GM19324 (cell line): ENCODE data around the gene METRN.

Experiments
- ATAC-seq: cut with Tn5 transposase; IDR thresholded peaks from one replicate; pipeline ENCODE4 v1.9.1; 2021; ENCODE audit warnings: mild to moderate bottlenecking, moderate library complexity; ENCODE audit not compliant: unreplicated experiment, low FRiP score

The METRN gene

GRCh38 chr16:714558-715476, at the start of gene METRN:
Gene METRN, plus strand, starts transcription at chr16:715118. Its CDS starts 172 bp downstream, at chr16:715290.
- peak; percentile 76 for ATAC-seq

DNA sequence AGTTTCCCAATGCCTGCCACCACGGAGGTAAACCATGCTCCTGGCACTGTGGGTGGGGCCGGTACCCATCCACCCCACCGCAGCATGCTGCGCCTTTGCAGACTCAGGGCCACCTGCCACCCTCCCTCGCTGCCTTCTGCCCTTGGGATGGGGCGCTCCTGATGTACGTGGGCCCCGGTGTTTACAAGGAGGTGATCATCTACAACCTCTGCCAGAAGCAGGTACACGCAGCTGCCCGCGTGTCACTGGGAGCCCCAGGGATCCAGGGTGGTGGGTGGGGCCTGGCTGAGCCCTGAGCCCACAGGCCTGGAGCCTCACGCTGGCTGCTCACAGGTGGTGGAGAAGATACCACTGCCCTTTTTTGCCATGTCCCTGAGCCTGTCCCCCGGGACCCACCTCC, 48.3 kb upstream of the METRN start:
- ATAC-seq: no peak

DNA sequence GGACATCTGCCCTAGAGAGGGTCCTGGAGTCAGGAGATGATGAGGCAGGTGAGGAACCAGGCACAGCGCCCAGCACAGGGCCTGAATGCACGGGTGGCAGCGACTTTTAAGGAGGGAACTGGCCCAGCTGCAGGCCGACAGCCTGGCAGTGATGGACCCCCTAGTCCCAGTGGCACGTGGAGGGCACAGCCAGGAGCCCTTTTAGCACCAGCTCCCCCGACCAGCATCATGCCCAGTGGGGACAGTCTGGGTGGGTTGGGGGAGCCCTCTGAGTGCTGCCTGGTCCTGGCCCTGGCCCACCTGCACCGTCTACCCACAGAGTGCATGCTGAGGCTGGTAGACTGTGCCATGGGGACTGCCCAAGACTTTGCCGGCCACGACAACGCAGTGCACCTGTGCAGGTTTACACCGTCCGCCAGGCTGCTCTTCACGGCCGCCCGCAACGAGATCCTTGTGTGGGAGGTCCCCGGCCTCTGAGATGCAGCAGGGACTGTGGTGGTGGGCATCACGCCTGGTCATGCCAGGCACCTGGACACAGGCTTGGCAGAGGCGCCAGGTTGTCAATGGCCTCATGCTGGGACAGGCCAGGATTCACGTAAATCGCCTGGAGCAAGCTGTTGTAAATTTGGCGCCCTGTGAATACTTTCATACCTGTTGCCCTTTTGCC, 47.7 kb upstream of the METRN start:
- no peak for ATAC-seq

- ATAC-seq: peak; percentile 82
These were observed 47.0 kb upstream of the METRN start, which contains the start of gene RHOT2 for GRCh38 chr16:667780-668518. Gene RHOT2, plus strand, starts transcription at chr16:668132. Its CDS starts 68 bp downstream, at chr16:668200.

GRCh38 chr16:668519-669171, 46.3 kb upstream of the METRN start:
- ATAC-seq: peak; percentile 12

DNA sequence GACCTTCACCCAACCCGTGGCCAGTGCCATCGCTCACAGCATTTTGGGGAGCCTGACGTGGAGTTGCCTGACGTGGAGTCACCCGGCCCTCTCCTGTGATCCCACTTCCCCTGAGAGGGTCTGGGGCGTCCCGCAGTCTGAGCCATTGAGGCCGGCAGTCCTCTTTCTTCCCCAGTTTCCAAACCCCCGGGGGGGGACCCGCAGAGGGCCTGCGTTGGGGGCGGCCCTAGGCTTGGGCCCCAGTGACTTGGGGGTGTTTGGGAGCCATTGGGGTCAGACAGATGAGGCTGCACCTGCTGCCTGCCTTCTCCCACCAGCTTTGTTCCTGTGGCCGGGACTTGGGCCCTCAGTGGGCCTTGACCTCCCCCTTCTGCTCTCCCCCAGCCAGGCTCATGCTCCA, 45.3 kb upstream of the METRN start:
- ATAC-seq: no peak

GRCh38 chr16:670485-671352, 44.2 kb upstream of the METRN start:
- ATAC-seq: no peak

GRCh38 chr16:671353-672131, 43.4 kb upstream of the METRN start:
- no peak for ATAC-seq

GRCh38 chr16:672371-672770, 42.5 kb upstream of the METRN start:
- ATAC-seq: no peak

DNA sequence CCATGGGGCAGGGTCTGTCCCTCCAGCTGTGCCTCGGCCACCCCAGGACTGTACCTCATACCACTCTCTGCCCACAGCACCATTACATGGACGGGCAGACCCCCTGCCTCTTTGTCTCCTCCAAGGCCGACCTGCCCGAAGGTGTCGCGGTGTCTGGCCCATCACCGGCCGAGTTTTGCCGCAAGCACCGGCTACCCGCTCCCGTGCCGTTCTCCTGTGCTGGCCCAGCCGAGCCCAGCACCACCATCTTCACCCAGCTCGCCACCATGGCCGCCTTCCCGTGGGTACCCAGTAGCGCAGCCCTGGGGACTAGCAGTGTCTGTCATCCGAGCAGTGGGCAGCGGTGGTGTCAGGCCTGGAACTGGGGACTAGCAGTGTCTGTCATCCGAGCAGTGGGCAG, 42.1 kb upstream of the METRN start:
- ATAC-seq: no peak

DNA sequence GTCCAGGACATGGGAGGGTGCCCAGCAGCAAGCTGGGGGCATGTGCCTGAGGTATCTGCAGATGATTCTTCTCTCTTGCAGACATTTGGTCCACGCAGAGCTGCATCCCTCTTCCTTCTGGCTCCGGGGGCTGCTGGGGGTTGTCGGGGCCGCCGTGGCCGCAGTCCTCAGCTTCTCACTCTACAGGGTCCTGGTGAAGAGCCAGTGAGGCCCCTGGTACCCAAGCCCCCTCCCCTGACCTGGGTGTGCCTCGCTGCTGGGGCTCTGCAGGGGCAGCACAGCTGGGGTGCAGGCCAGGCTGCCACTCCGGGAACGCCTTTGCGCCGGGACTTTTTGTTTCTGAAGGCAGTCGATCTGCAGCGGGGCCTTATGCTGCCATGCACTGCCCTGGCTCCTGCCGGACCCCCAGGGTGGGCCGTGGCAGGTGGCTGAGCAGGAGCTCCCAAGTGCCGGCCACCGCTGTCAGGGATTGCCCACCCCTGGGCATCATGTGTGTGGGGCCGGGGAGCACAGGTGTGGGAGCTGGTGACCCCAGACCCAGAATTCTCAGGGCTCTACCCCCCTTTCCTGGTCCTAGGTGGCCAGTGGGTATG, 41.4 kb upstream of the METRN start:
- ATAC-seq: no peak

GRCh38 chr16:674214-674881, 40.6 kb upstream of the METRN start:
- no peak for ATAC-seq

DNA sequence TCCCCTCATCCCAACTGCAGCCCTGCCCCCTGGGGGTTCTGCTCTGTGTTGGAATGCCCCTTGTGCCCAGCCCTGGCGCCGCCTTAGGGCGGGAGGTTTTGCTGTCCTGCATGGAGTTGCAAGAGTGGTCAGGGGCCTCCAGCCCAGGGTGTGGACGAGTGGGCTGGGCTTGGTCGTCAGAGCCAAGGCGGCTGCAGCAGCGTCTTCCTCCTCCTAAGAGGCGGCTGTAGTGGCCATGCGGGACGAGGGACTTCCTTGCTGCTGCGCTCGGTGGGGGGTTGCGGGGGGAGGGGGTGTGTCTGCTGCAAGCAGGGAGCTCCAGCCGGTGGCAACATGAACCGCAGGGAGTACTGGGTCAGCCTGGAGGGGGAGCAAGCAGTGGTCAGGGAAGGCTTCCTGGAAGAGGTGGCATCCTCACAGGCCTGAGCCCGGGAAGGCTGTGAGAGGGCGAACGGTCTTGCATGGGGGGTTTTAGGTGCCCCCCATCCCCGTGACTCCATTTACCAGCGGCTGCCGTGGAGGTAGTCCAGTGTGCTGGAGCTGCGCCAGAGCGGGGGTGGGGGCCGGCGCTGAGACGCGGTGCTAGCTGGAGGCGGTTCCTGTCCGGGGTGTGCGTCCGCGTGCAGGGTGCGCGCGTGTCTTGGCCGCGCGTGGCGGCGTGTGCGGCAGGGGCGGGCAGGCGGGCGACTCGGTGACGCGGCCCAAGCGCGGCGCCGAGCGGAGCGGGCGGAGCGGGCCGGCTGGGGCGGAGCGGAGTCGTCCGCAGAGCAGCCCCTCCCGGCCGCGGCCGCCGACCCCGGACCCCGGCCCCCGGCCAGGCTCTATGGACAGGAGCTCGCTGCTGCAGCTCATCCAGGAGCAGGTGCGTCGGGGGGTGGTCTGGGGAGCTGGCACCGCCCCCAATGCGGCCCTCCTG, 39.7 kb upstream of the METRN start, which contains the start of gene RHBDL1:
Gene RHBDL1 (plus strand): TSS at position 704 of the 916 bp plus-strand sequence. CDS start 120 bp downstream, at position 824.
- no peak for ATAC-seq

- no peak for ATAC-seq
These were observed 38.9 kb upstream of the METRN start for GRCh38 chr16:675884-676564.

DNA sequence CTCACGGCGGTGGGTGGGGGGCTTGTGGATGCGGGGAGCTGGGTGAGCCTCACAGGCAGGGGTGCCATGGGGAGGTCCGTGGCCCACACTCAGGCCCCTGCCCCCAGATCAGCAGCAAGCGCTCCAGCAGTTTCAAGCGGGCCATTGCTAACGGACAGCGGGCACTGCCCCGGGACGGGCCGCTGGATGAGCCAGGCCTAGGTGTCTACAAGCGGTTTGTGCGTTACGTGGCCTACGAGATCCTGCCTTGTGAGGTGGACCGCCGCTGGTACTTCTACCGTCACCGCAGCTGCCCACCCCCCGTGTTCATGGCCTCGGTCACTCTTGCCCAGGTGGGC, 38.4 kb upstream of the METRN start:
- no peak for ATAC-seq

GRCh38 chr16:676913-677312, 38.0 kb upstream of the METRN start:
- no peak for ATAC-seq
